CD4-positive, alpha-beta T cell treated with Interleukin-1 beta for 1 hour (primary cell): ENCODE data around the gene USP10.

Source experiments
- DNase-seq, 2 donors: peaks; one replicate each; pipeline ENCODE4 v3.0.0-alpha.2; 2020 to 2022

Gene USP10

DNA sequence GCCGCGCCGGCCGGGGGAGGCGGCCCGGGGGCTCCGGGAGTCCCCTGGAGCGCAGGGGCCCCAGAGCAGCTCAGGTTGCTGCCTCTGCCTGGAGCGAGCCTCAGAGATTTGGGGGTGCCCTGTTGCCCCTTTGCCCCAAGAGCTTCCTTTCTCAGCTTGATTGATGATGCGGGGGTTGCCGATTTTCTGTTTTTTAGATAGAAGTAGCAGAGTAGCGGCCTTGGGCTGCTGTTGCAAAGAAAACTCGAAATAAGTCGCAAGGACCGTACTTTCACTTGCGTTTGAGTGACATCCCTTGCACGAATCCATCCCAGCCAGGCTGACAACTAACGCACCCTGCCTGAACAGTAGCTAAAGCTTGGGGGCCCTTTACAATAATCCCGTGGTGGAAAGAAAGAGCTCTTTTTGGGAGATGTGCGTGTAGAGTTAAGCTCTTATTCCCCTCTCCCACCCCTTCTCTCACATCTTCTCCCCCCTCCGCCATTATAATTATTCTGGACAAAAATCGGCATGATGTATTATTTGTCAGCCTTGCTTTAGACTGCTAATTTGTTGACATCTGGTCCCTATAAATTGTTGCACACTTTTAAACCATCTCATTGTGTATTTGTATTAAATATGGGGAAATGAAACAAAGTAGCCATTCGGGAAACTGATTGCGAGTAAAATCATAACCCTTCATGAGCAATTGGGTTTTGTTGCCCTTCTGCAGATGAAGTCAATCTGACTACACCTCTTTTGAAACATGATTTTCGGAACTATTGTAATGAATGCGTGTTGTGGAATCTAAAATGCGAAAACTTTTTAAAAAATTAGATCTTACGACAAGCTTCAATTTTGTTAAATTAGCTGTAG is 873 bp downstream of the USP10 start:
- peak; percentile 13 to 46 for DNase-seq

DNA sequence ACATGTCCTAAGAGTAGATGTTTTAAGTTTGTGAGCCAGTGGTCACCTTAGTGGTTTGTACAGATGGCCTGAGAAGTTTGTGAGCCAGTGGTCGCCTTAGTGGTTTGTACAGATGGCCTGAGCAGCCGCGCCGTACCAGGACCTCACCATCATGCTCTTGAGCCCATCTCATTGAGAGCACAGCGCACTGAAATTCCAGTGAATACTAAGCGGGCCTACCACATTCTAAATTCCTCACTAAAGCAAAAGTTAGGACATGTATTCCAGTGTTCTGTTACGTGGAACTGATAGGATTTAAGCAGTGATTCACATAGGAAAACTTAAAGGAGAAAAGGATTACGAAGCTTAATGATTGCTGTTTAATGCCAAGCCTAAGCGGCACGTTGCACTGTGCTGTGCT is 3.9 kb downstream of the USP10 start:
- no peak for DNase-seq

GRCh38 chr16:84704253-84704652 is 4.5 kb downstream of the USP10 start:
- DNase-seq: no peak

GRCh38 chr16:84706856-84707255 is 7.1 kb downstream of the USP10 start:
- DNase-seq: no peak

- no peak for DNase-seq
Measured at GRCh38 chr16:84709609-84710008, 9.8 kb downstream of the USP10 start.

DNA sequence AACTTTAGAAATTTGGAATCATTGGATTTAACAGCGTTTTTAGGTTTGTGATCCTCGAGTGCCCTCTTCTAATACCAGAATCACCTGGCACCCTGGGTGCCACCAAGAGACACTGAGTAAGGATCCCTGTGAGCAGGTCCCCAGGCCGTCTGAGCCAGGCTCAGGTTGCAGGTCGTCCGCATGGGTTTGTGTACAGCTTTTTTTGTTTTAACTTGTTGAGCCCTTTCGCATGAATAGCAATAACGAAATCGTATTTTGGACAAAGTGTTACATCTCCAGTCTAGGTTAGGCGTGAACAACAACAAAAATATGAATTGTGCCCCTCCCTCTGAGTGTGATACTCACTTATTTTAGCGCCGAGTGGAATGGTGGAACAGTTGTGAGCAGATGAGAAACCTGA is 10.9 kb downstream of the USP10 start:
- DNase-seq: no peak

- DNase-seq: no peak
Measured at GRCh38 chr16:84712138-84712671, 12.4 kb downstream of the USP10 start.

- no peak for DNase-seq
Measured at GRCh38 chr16:84712801-84713775, 13.3 kb downstream of the USP10 start.

GRCh38 chr16:84714028-84714427 is 14.2 kb downstream of the USP10 start:
- no peak for DNase-seq

DNA sequence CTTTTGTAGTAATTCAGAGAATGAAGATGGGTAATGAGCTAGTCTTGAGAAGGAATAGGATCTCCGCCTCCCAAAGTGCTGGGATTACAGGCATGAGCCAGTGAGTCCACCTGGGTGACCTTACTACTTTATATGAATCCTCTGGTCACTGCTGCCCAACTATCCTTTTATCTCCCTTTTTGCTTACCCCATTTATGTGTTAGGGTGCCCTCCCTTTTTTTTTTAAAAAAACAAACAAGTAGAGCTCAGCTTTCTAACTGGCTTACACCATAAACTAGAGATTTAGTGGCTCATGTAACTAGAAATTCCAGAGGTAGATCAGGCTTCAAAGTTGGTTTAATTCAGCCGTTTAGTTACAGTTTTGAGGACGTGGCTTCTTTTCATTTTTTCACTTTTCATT is 15.6 kb downstream of the USP10 start:
- no peak for DNase-seq

DNA sequence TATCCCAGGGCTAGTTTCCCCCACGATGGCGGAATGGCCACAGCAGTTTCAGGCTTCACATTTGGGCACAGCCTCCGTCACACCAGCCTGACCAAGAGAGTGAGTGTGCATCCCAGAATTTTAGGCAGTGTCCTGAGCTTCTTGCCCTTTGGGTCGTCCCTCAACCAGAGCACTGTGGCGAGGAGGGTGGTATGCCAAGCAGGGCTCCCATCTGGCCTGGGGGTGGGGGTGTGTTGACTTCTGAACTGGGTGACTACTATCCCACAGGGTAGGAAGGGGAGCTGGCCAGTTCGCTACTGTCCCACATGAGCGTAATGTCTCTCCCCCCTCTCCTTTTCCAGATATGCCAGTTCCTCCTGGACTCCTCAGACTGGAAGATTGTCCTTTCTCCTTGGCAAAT is 16.1 kb downstream of the USP10 start:
- no peak for DNase-seq

DNA sequence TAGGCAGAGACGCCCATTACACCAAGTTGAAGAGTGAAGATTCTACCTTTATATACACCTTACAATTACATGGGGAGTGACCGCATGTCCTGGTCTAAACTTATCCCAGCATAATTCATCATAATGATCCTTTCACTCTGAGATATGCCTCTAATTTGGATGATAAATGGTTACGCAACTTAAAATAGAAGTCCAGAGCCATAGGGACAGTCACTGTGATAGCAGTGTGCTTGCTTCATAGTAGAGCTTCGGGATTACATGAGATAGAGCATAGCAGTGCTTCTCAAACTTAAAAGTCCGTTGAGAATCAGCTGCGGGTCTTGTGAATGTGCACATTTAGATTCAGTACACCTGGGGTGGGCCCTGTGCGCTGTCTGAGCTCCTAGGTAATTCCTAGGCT is 16.9 kb downstream of the USP10 start:
- no peak for DNase-seq

- DNase-seq: no peak
Measured at GRCh38 chr16:84717484-84717883, 17.7 kb downstream of the USP10 start.

DNA sequence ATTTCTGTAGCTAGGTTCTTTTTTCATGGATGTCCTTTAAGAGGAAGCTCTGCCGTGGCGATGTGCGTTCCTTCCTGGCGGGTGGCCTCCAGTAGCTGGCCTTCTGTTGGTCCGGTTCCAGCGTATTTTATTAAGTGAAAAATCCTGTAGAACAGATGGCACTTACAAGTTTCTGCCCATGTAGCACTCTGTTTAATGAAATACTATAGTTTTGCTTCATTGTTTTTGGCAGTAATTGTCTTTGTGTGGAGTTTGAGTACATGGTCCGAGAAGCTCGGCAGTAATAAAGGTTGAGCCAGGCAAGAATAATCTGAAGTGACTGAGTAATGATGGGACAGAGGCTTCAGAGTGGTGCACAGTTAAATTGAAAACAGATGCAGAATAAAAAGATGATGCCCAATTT is 20.4 kb downstream of the USP10 start:
- DNase-seq: no peak

GRCh38 chr16:84722068-84722467 is 22.3 kb downstream of the USP10 start:
- no peak for DNase-seq

- DNase-seq: no peak
Measured at GRCh38 chr16:84723906-84724305, 24.1 kb downstream of the USP10 start.

- no peak for DNase-seq
Measured at GRCh38 chr16:84724606-84725309, 25.0 kb downstream of the USP10 start.

- no peak for DNase-seq
Measured at GRCh38 chr16:84725481-84726078, 25.8 kb downstream of the USP10 start.

DNA sequence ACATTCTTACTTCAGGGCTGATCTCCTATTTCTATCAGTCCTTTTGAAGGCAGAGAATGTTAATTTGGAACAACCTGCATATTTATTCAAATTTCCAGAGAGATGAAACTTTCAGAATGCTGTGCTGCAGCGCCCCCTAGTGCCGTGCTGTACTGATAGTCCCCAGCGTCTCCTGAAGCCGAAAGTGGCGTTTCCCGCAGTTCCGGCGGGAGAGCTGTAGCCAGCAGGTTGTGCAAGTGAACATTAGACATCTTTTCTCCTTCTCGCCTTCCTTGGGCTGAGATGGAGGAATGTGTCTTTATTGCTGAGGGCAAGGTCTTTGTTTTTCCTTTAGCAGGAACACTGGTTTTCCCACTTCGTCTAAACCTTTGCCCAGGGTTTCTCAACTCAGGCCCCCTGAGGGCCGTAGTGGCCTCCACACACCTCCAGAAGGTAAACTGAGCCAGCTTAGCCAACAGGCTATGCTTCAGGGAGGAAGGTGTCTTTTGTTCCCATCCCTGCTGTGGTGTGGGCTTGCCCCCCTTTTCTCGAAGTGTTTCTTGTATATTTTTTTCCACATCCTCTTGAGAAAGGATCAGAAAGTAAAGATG is 26.4 kb downstream of the USP10 start:
- peak; percentile 77 to 81 for DNase-seq

GRCh38 chr16:84726669-84727467 is 27.1 kb downstream of the USP10 start:
- DNase-seq: peak in 1 of 2 donors; percentile 37

GRCh38 chr16:84728853-84729424 is 29.1 kb downstream of the USP10 start:
- no peak for DNase-seq
